H9 (cell line): ENCODE results near the gene ADAM33. TPM values are rescaled to one million over a fixed set of nuclear protein-coding genes. Genes with fewer than 3 reads are reported as not detected.

Source experiments
- DNase-seq: peaks from one replicate; pipeline ENCODE4 v3.0.0-alpha.2; 2017
- H2AFZ ChIP-seq: one replicate; pipeline ENCODE4 v1.6.1; 2013; ENCODE audit warnings: mild to moderate bottlenecking, low read length, control low read depth, moderate library complexity
- H2AK5ac ChIP-seq: 2 replicates; pipeline ENCODE4 v1.6.1; 2013; ENCODE audit warnings: low read length, control low read depth, mixed read lengths; ENCODE audit not compliant: insufficient read length
- H2BK120ac ChIP-seq: one replicate; pipeline ENCODE4 v1.6.1; 2013; ENCODE audit warnings: low read depth, mild to moderate bottlenecking, low read length, control low read depth, inconsistent platforms; ENCODE audit not compliant: poor library complexity, severe bottlenecking
- H2BK12ac ChIP-seq: 2 replicates; pipeline ENCODE4 v1.6.1; 2013; ENCODE audit warnings: low read length, control low read depth, mixed read lengths, low read depth; ENCODE audit not compliant: insufficient read length
- H2BK15ac ChIP-seq: 2 replicates; pipeline ENCODE4 v1.6.1; 2013; ENCODE audit warnings: low read depth, low read length, control low read depth
- H2BK20ac ChIP-seq: one replicate; pipeline ENCODE4 v1.6.1; 2013; ENCODE audit warnings: low read depth, mild to moderate bottlenecking, low read length, control low read depth, inconsistent platforms; ENCODE audit not compliant: poor library complexity, severe bottlenecking
- H2BK5ac ChIP-seq: 2 replicates; pipeline ENCODE4 v1.6.1; 2013; ENCODE audit warnings: low read length, control low read depth, mixed read lengths; ENCODE audit not compliant: insufficient read length
- H3K14ac ChIP-seq: 2 replicates; pipeline ENCODE4 v1.6.1; 2013; ENCODE audit warnings: low read length, control low read depth; ENCODE audit not compliant: insufficient read depth
- H3K18ac ChIP-seq: 2 replicates; pipeline ENCODE4 v1.6.1; 2013; ENCODE audit warnings: low read depth, mild to moderate bottlenecking, mixed read lengths, low read length, control low read depth; ENCODE audit not compliant: insufficient read length
- H3K23ac ChIP-seq: 2 replicates; pipeline ENCODE4 v1.6.1; 2013; ENCODE audit warnings: low read length, control low read depth, mixed read lengths, low read depth; ENCODE audit not compliant: insufficient read length
- H3K23me2 ChIP-seq: 2 replicates; pipeline ENCODE4 v1.6.1; 2013; ENCODE audit warnings: low read depth, mild to moderate bottlenecking, mixed read lengths, low read length, control low read depth; ENCODE audit not compliant: insufficient read length, poor library complexity, severe bottlenecking
- H3K27ac ChIP-seq: 2 replicates; pipeline ENCODE4 v1.5.1; 2013; ENCODE audit warnings: low read length, control low read depth, mixed read lengths, low read depth; ENCODE audit not compliant: insufficient read length
- H3K27me3 ChIP-seq: 2 replicates; pipeline ENCODE4 v1.6.1; 2013; ENCODE audit warnings: low read length, control low read depth, inconsistent platforms; ENCODE audit not compliant: insufficient read depth
- H3K4ac ChIP-seq: 2 replicates; pipeline ENCODE4 v1.6.1; 2013; ENCODE audit warnings: low read depth, mild to moderate bottlenecking, control low read depth, inconsistent platforms, low read length, moderate library complexity
- H3K4me1 ChIP-seq: 2 replicates; pipeline ENCODE4 v1.6.1; 2013; ENCODE audit warnings: low read length, control low read depth, inconsistent platforms; ENCODE audit not compliant: insufficient read depth
- H3K4me2 ChIP-seq: 2 replicates; pipeline ENCODE4 v1.6.1; 2013; ENCODE audit warnings: low read length, control low read depth, mixed read lengths; ENCODE audit not compliant: insufficient read length, insufficient read depth
- H3K56ac ChIP-seq: 2 replicates; pipeline ENCODE4 v1.6.1; 2013; ENCODE audit warnings: low read depth, mild to moderate bottlenecking, mixed read lengths, low read length, control low read depth; ENCODE audit not compliant: insufficient read length
- H3K79me1 ChIP-seq: 2 replicates; pipeline ENCODE4 v1.6.1; 2013; ENCODE audit warnings: low read depth, mild to moderate bottlenecking, moderate library complexity, low read length, control low read depth, inconsistent platforms; ENCODE audit not compliant: insufficient read depth, poor library complexity, severe bottlenecking
- H3K79me2 ChIP-seq: 2 replicates; pipeline ENCODE4 v1.6.1; 2013; ENCODE audit warnings: low read length, control low read depth, inconsistent platforms; ENCODE audit not compliant: insufficient read depth
- H3K9ac ChIP-seq: 2 replicates; pipeline ENCODE4 v1.6.1; 2013; ENCODE audit warnings: low read length, control low read depth, mixed read lengths; ENCODE audit not compliant: insufficient read length; ENCODE audit errors: extremely low read depth
- H3K9me3 ChIP-seq: one replicate; pipeline ENCODE4 v1.6.1; 2013; ENCODE audit warnings: low read depth, low read length, inconsistent platforms; ENCODE audit not compliant: control insufficient read depth
- H3T11ph ChIP-seq: one replicate; pipeline ENCODE4 v1.6.1; 2013; ENCODE audit warnings: mild to moderate bottlenecking, low read length, control low read depth, inconsistent platforms
- H4K20me1 ChIP-seq: one replicate; pipeline ENCODE4 v1.6.1; 2013; ENCODE audit not compliant: control insufficient read depth, insufficient read length, insufficient read depth
- H4K5ac ChIP-seq: 2 replicates; pipeline ENCODE4 v1.6.1; 2013; ENCODE audit warnings: low read depth, mild to moderate bottlenecking, mixed read lengths, low read length, control low read depth; ENCODE audit not compliant: insufficient read length
- H4K8ac ChIP-seq: replicated peaks from 2 replicates; pipeline ENCODE4 v1.6.1; 2013; ENCODE audit warnings: low read length, control low read depth, mixed read lengths, low read depth; ENCODE audit not compliant: insufficient read length
- H4K91ac ChIP-seq: 2 replicates; pipeline ENCODE4 v1.6.1; 2013; ENCODE audit warnings: low read depth, mild to moderate bottlenecking, moderate library complexity, mixed read lengths, low read length, control low read depth; ENCODE audit not compliant: insufficient read length
- H3K27ac Mint-ChIP-seq, 3 experiments: 2 replicates in 2 of 3; 3 replicates in 1 of 3; pipeline ENCODE4 v1.8.0; 2020 to 2021; ENCODE audit warnings: mixed read lengths in 3 of 3, mild to moderate bottlenecking in 1 of 3, moderate library complexity in 1 of 3
- H3K27me3 Mint-ChIP-seq: 2 replicates; pipeline ENCODE4 v1.8.0; 2021; ENCODE audit warnings: low read depth, mild to moderate bottlenecking, moderate library complexity, mixed read lengths
- H3K36me3 Mint-ChIP-seq, 3 experiments: 2 replicates in 2 of 3; 3 replicates in 1 of 3; pipeline ENCODE4 v1.8.0; 2020 to 2021; ENCODE audit warnings: low read depth in 3 of 3, mixed read lengths in 3 of 3; ENCODE audit not compliant: insufficient read depth in 1 of 3
- H3K4me1 Mint-ChIP-seq, 2 experiments: 2 replicates each; pipeline ENCODE4 v1.8.0; 2020; ENCODE audit warnings: mixed read lengths in 2 of 2
- H3K4me3 Mint-ChIP-seq, 2 experiments: 2 replicates in 1 of 2; 3 replicates in 1 of 2; pipeline ENCODE4 v1.8.0; 2020 to 2021; ENCODE audit warnings: mild to moderate bottlenecking in 2 of 2, mixed read lengths in 2 of 2, moderate library complexity in 1 of 2
- H3K9me3 Mint-ChIP-seq, 2 experiments: 2 replicates in 1 of 2; 3 replicates in 1 of 2; pipeline ENCODE4 v1.8.0; 2020; ENCODE audit warnings: mild to moderate bottlenecking in 2 of 2, mixed read lengths in 2 of 2, moderate library complexity in 1 of 2
- CTCF ChIP-seq: fragments of 200-600 bp; sonication (generic); conservative IDR thresholded peaks from 3 replicates; pipeline ENCODE4 v1.8.0; 2021; ENCODE audit warnings: antibody characterized with exemption, mild to moderate bottlenecking
- WGBS: extraction: QIAGEN DNeasy Blood & Tissue Kit; methylation state at CpG from one replicate; pipeline ENCODE4 v1.1.7; 2013; ENCODE audit warnings: missing lambda C conversion rate, low lambda C conversion rate, mixed read lengths; ENCODE audit not compliant: insufficient read length; ENCODE audit errors: extremely low coverage; 5-methylcytosine and 5-hydroxymethylcytosine counted together
- total RNA-seq: library from RNA; stranded (reverse); gene quantifications from 2 replicates; pipeline ENCODE4 v1.2.1, GENCODE V29; 2021

ADAM33 gene
- total RNA-seq, 1 experiment from 2014 or later = 4.0 TPM

GRCh38 chr20:3631534-3631933, 50.3 kb downstream of the ADAM33 start:
- Histone ChIP-seq H3K23me2 (no peaks in the 10 kb centered on the region), H2BK20ac (no peak overlapping the region), H4K91ac (no peak overlapping the region), H3K27me3 (no peaks in the 10 kb centered on the region), H3K27ac (no peak overlapping the region), H3K14ac (no peak overlapping the region), H4K8ac (no peak overlapping the region), H2AK5ac (no peak overlapping the region), H2AFZ (no peak overlapping the region), H3K18ac (no peak overlapping the region), H2BK15ac (no peak overlapping the region), H3K79me2 (no peaks in the 10 kb centered on the region), H2BK120ac (no peak overlapping the region), H3K9me3 (no peaks in the 10 kb centered on the region), H4K5ac (no peak overlapping the region), H3K56ac (no peak overlapping the region), H3K9ac (no peak overlapping the region), H3T11ph (no peak overlapping the region), H4K20me1 (no peaks in the 10 kb centered on the region), H2BK5ac (no peak overlapping the region), H3K4me1 (peaks cover 6% of the 10 kb centered on the region; the same call in 1 of the 2 replicates), H3K79me1 (no peaks in the 10 kb centered on the region), H3K23ac (no peak overlapping the region), H3K4me2 (no peak overlapping the region), H3K4ac (no peak overlapping the region), H2BK12ac (no peak overlapping the region)
- no peak for TF ChIP-seq CTCF
- Mint-ChIP-seq H3K4me1 (peaks cover 19 to 21% of the 10 kb centered on the region in 2 experiments), H3K27ac (no peak overlapping the region), H3K9me3 (no peaks in the 10 kb centered on the region), H3K4me3 (no peak overlapping the region), H3K36me3 (peaks cover 0 to 11% (median 7%) of the 10 kb centered on the region in 3 experiments; a peak in 4 of 7 replicates), H3K27me3 (no peaks in the 10 kb centered on the region)
- no CpG with 5 or more reads among the region's 5 CpGs for WGBS
- DNase-seq = no peak
